ENCODE measurements around the gene CAVIN2.
"Not testable (repeated sequence)": the region's sequence is repeated elsewhere in the genome, so short reads cannot be mapped to it uniquely, and the experiment has no call there.

The CAVIN2 gene

GRCh38 chr2:191800874-191801273 is 46.0 kb downstream of the CAVIN2 start:
- DNase-seq (ENCODE audit: low read depth, low spot score) = no peak

GRCh38 chr2:191799526-191799925 is 47.4 kb downstream of the CAVIN2 start:
- no peak for DNase-seq (ENCODE audit: low read depth, low spot score)

- DNase-seq (ENCODE audit: low read depth, low spot score) = no peak
These were observed 48.7 kb downstream of the CAVIN2 start for GRCh38 chr2:191797942-191798876.

- DNase-seq (ENCODE audit: low read depth, low spot score) = no peak
These were observed 49.4 kb downstream of the CAVIN2 start for GRCh38 chr2:191797500-191797899.

- no peak for DNase-seq (ENCODE audit: low read depth, low spot score)
These were observed 51.2 kb downstream of the CAVIN2 start for GRCh38 chr2:191795715-191796114.

- no peak for DNase-seq (ENCODE audit: low read depth, low spot score)
These were observed 54.8 kb downstream of the CAVIN2 start for GRCh38 chr2:191791953-191792560.

- DNase-seq (ENCODE audit: low read depth, low spot score) = no peak
These were observed 56.2 kb downstream of the CAVIN2 start for GRCh38 chr2:191790737-191791136.

GRCh38 chr2:191789796-191790195 is 57.1 kb downstream of the CAVIN2 start:
- no peak for DNase-seq (ENCODE audit: low read depth, low spot score)

- DNase-seq (ENCODE audit: low read depth, low spot score) = no peak
These were observed 60.2 kb downstream of the CAVIN2 start for GRCh38 chr2:191786694-191787093.

GRCh38 chr2:191785651-191786050 is 61.2 kb downstream of the CAVIN2 start:
- DNase-seq (ENCODE audit: low read depth, low spot score) = not testable (repeated sequence)

All from ELF-1 (cell line).